Transverse colon (tissue), 3 donors: ENCODE measurements around the gene DOCK9.

Experiments used
- CTCF ChIP-seq, 5 experiments: fragments of 200-600 bp in 3 of 5; fragments of 450-650 bp in 2 of 5; sonication (generic) in 3 of 5; IDR thresholded peaks; 1 replicate in 2 of 5; 2 replicates in 3 of 5; pipeline ENCODE4 v1.5.1; 2016 to 2017; ENCODE audit warnings: antibody characterized with exemption in 5 of 5, inconsistent platforms in 3 of 5, mild to moderate bottlenecking in 2 of 5, moderate library complexity in 1 of 5
- POLR2A ChIP-seq: fragments of 450-650 bp; IDR thresholded peaks from one replicate; pipeline ENCODE4 v1.6.1; 2016; ENCODE audit warnings: antibody characterized with exemption, mild to moderate bottlenecking, moderate library complexity

- TF ChIP-seq CTCF (IDR thresholded peaks at IDR 0.05), result no peak
- no peak for TF ChIP-seq POLR2A
Observed at GRCh38 chr13:98888890-98889279, 89.0 kb downstream of the DOCK9 start.
